Tibial artery (tissue), 4 donors: ENCODE data around the gene MB.

ENCODE experiments used
- DNase-seq, 2 donors: peaks; one replicate each; pipeline ENCODE4 v3.0.0-alpha.2; 2019
- H3K27ac ChIP-seq, 2 donors: fragments of 200-600 bp; sonication (generic) in 1 of 2; 1 replicate in 1 of 2; 2 replicates in 1 of 2; pipeline ENCODE4 v1.5.1; 2018 to 2019; ENCODE audit warnings: mild to moderate bottlenecking in 1 of 2
- H3K27me3 ChIP-seq, 2 donors: fragments of 200-600 bp; sonication (generic) in 1 of 2; one replicate each; pipeline versions ENCODE4 v1.5.1 to v1.6.0; 2016 to 2019
- H3K36me3 ChIP-seq, 3 donors: fragments of 200-600 bp; sonication (generic) in 2 of 3; one replicate each; pipeline ENCODE4 v1.5.1; 2016 to 2019; ENCODE audit warnings: mild to moderate bottlenecking in 2 of 3
- H3K4me1 ChIP-seq, 4 donors: fragments of 200-600 bp; sonication (generic) in 2 of 4; 1 replicate in 3 of 4; 2 replicates in 1 of 4; pipeline ENCODE4 v1.5.1; 2016 to 2019
- H3K4me3 ChIP-seq, 2 donors: fragments of 200-600 bp; sonication (generic) in 1 of 2; 1 replicate in 1 of 2; 2 replicates in 1 of 2; pipeline ENCODE4 v1.5.1; 2018 to 2019; ENCODE audit warnings: mild to moderate bottlenecking in 2 of 2
- H3K9me3 ChIP-seq, 3 donors: fragments of 200-600 bp; sonication (generic) in 1 of 3; one replicate each; pipeline ENCODE4 v1.5.1; 2016 to 2019
- CTCF ChIP-seq, 2 experiments: fragments of 200-600 bp in 1 of 2; fragments of 450-650 bp in 1 of 2; IDR thresholded peaks; one replicate each; pipeline ENCODE4 v1.5.1; 2017 to 2019; ENCODE audit warnings: antibody characterized with exemption in 2 of 2, mild to moderate bottlenecking in 1 of 2, moderate library complexity in 1 of 2
- intact Hi-C: fragments of 100-400 bp; cut with DNase I; formaldehyde crosslinking; loops from one replicate; pipeline ENCODE4 v1.15.0; 2023; ENCODE audit warnings: low total_unique reads

Gene MB

GRCh38 chr22:35616043-35616442 lies 1.1 kb downstream of the MB start:
- no peak overlapping the region for H3K27ac ChIP-seq
- H3K4me3 ChIP-seq: no peak overlapping the region
- no peaks in the 10 kb centered on the region for H3K9me3 ChIP-seq
- no peaks in the 10 kb centered on the region for H3K27me3 ChIP-seq
- H3K4me1 ChIP-seq: peaks cover 0 to 2% (median 0%) of the 10 kb centered on the region in 4 donors
- no peak for DNase-seq
- intact Hi-C loops: no loop called here
- TF ChIP-seq CTCF (IDR thresholded peaks at IDR 0.05): no peak
- no peaks in the 10 kb centered on the region for H3K36me3 ChIP-seq

DNA sequence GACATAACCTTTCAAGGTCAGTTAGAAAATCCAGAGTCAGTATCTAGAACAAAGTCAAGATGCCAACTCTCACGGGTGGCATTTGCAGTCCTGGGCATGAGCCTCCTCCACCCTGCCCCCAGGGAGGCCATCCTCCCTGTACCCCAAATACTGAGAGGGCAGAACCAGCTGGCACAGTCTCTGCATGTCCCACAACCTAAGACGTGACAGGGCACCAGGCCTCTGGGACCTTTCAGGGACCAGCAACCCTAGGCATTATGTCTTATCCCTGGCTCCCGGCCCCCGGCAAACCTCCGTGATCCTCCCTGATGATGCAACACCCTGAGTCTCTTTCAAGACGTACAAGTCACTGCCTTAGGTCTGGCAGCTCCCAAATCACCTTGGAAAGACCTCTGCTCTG lies 2.0 kb downstream of the MB start:
- no peak for DNase-seq
- Histone ChIP-seq H3K4me3 (no peak overlapping the region), H3K4me1 (no peaks in the 10 kb centered on the region), H3K36me3 (no peaks in the 10 kb centered on the region), H3K27me3 (no peaks in the 10 kb centered on the region), H3K9me3 (no peaks in the 10 kb centered on the region), H3K27ac (no peak overlapping the region)
- intact Hi-C loops: no loop called here
- TF ChIP-seq CTCF (IDR thresholded peaks at IDR 0.05): no peak

GRCh38 chr22:35614404-35614803 lies 2.7 kb downstream of the MB start:
- no peak for DNase-seq
- intact Hi-C loops: no loop called here
- H3K27ac ChIP-seq: no peak overlapping the region
- H3K27me3 ChIP-seq: no peaks in the 10 kb centered on the region
- TF ChIP-seq CTCF (IDR thresholded peaks at IDR 0.05): no peak
- no peaks in the 10 kb centered on the region for H3K9me3 ChIP-seq
- no peak overlapping the region for H3K4me3 ChIP-seq
- H3K36me3 ChIP-seq: no peaks in the 10 kb centered on the region
- H3K4me1 ChIP-seq: no peaks in the 10 kb centered on the region

DNA sequence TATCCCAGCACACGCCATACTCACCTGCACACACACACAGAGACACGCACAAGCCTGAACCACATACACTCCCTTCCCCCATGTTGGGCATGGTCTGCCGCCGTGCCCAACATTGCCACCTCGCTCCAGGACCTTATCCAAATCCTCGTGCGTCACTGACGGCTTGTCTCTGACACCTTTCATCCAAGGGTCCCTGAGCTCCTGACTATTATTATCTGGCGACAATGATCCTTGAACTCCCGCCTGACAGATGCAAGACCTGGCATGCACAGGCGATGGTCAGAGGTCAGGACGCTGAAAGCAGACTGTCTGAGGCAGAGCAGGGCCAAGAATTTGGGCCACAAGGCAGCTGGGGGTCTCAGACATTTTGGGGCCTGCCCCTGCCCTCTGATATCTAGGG lies 4.2 kb downstream of the MB start:
- no peak overlapping the region for H3K4me3 ChIP-seq
- intact Hi-C loops: no loop called here
- H3K4me1 ChIP-seq: no peaks in the 10 kb centered on the region
- no peak for TF ChIP-seq CTCF (IDR thresholded peaks at IDR 0.05)
- H3K27ac ChIP-seq: no peak overlapping the region
- H3K27me3 ChIP-seq: no peaks in the 10 kb centered on the region
- no peaks in the 10 kb centered on the region for H3K36me3 ChIP-seq
- no peaks in the 10 kb centered on the region for H3K9me3 ChIP-seq
- no peak for DNase-seq

GRCh38 chr22:35611891-35612576 lies 5.1 kb downstream of the MB start:
- Histone ChIP-seq H3K4me3 (no peak overlapping the region), H3K9me3 (no peaks in the 10 kb centered on the region), H3K36me3 (no peaks in the 10 kb centered on the region), H3K27ac (no peak overlapping the region), H3K27me3 (no peaks in the 10 kb centered on the region), H3K4me1 (no peaks in the 10 kb centered on the region)
- no peak for DNase-seq
- TF ChIP-seq CTCF (IDR thresholded peaks at IDR 0.05): no peak
- intact Hi-C loops: no loop called here
